HG02571 (cell line): ENCODE results near the gene LRRC38.
"Not testable (repeated sequence)": the region's sequence is repeated elsewhere in the genome, so short reads cannot be mapped to it uniquely, and the experiment has no call there.

Source experiments
- ATAC-seq: cut with Tn5 transposase; IDR thresholded peaks from one replicate; pipeline ENCODE4 v1.9.1; 2021; ENCODE audit warnings: mild to moderate bottlenecking, moderate library complexity; ENCODE audit not compliant: unreplicated experiment

LRRC38 gene

GRCh38 chr1:13469343-13469742 lies 44.5 kb downstream of the LRRC38 start:
- no peak for ATAC-seq

GRCh38 chr1:13465515-13465914 lies 48.3 kb downstream of the LRRC38 start:
- no peak for ATAC-seq

DNA sequence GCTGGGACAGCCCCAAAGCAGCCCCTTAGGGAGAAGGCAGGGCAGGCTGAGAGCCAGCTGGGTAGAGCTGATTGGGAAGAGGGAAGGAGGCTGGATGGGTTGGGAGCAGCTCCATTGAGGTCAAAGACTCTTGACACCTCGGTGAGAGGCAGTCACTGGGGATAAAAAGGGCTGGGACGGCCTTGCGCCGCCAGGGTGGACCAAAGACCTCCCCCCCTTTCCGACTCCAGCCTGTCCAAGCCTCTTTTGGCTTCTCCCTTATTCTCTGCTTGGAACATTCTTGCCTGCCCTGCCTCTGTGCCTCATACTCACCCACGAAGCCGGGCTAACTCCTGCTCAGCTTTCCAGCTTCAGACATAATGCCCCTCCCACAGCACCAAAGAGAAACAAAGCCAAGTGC lies 51.1 kb downstream of the LRRC38 start:
- ATAC-seq = no peak

DNA sequence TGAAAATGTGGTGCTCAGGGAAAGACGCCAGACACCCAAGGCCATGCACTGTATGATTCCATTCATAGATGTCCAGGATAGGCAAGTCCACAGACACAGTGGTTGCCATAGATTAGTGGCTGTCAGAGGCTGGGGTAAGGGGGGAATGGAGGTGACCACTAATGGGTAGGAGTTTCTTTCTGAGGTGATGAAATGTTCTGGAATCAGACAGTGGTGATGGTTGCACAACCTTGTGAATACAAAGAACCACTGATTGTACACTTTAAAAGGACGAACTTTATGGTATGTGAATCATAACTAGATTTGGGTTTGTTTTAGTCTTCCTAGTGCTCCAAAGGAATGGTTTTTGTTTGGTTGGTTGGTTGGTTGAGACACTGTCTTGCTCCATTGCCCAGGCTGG lies 51.8 kb downstream of the LRRC38 start:
- no peak for ATAC-seq

DNA sequence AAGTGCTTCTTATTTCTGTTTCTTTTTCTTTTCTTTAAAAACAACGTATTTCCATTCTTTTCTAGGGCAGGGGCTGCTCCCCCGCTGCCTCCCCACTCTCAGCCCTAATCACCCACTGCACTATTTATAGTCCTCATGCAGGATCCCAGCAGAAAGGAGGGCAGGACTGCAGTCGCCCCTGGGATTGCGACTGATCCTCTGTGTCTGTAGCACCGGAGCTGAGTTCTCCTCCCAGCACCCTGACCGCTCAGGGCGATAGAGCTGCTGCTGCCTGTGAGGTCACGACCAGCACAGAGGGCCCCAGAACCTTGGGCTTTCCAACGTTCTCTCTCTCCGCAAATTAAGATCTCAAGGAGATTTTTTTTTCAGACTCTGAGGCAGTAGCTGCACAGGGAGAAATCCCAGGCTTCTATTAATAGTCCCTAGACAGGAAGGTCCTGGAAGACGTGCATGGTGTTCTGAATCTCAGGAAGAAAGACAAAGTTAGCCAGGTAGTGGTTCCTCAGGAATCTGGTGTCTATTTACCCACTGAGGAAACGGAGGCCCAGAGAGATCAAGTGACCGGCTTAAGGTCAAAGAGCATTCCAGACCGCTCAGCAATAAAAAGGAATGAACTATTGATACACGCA lies 56.8 kb downstream of the LRRC38 start:
- ATAC-seq = no peak

DNA sequence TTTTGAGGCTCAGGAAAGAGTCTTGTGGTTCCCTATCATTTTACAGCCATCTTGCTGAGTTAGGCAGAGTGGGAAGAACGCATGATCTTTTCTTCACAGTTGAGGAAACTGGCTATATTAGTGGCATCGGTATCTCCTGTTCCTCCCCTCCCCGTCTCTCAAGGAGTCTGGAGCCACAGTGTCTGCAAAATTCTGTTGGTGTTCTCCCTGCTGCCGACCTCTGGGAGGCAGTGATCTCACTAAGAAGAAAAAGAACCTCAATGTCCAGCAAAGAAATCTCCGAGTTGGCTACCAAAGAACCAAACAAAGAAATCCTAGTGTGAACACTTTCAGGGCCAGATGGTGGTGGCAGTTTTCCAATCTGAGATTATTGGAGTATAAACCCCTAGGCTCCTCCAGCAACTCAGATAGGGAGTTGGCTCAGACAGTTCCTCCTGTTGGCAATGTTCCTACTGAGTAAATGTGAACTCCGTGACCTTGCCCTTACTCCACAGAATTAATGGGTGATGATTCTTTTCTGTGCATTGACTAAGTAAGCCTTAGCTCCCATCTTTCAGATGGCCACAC lies 62.3 kb downstream of the LRRC38 start:
- ATAC-seq = no peak

DNA sequence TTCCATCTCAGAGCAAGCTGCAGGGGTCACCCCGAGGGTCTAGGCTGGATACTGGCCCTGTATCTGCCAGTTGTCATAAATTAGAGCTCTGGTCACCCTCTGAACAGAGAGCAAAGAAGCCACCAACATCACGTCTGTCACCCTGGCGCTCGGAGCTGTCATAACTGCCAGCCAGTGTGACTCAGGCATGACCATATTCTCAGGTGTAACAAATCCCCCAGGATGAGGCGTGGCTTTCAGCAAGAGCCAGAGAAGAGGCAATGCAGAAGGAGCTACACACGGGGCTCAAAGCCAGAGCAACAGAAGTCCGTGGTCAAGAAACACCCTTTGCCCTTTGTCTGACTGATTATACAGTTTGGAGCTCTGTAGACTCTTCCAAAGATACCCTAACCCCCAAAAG lies 63.6 kb downstream of the LRRC38 start:
- no peak for ATAC-seq

GRCh38 chr1:13443335-13443979 lies 70.3 kb downstream of the LRRC38 start:
- ATAC-seq = no peak

DNA sequence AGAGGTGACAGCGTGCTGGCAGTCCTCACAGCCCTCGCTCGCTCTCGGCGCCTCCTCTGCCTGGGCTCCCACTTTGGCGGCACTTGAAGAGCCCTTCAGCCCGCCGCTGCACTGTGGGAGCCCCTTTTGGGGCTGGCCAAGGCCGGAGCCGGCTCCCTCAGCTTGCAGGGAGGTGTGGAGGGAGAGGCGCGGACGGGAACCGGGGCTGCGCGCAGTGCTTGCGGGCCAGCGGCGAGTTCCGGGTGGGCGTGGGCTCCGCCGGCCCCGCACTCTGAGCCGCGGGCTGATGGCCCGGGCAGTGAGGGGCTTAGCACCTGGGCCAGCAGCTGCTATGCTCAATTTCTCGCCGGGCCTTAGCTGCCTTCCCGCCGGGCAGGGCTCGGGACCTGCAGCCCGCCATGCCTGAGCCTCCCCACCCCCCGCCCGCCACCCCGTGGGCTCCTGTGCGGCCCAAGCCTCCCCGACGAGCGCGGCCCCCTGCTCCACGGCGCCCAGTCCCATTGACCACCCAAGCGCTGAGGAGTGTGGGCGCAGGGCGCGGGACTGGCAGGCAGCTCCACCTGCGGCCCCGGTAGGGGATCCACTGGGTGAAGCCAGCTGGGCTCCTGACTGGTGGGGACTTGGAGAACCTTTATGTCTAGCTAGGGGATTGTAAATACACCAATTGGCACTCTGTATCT lies 74.6 kb downstream of the LRRC38 start:
- ATAC-seq = not testable (repeated sequence)

GRCh38 chr1:13435458-13435857 lies 78.3 kb downstream of the LRRC38 start:
- ATAC-seq = no peak

DNA sequence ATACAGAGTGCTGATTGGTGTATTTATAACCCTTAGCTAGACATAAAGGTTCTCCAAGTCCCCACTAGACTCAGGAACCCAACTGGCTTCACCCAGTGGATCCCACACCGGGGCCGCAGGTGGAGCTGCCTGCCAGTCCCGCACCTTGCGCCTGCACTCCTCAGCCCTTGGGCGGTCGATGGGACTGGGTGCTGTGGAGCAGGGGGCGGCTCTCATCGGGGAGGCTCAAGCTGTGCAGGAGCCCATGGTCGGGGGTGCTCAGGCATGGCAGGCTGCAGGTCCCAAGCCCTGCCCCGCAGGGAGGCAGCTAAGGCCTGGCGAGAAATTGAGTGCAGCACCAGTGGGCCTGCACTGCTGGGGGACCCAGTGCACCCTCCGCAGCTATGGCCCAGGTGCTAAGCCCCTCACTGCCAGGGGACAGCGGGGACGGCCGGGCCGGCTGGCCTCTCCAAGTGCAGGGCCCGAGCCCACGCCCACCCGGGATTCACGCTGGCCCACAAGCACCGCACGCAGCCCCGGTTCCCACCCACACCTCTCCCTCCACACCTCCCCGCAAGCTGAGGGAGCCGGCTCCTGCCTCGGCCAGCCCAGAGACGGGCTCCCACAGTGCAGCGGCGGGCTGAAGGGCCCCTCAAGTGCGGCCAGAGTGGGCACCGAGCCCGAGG lies 80.0 kb downstream of the LRRC38 start:
- ATAC-seq = not testable (repeated sequence)

GRCh38 chr1:13432251-13432650 lies 81.6 kb downstream of the LRRC38 start:
- no peak for ATAC-seq

GRCh38 chr1:13430495-13430894 lies 83.3 kb downstream of the LRRC38 start:
- ATAC-seq = no peak
